A549 (cell line): ENCODE results near the gene TECR. TPM values are rescaled to one million over a fixed set of nuclear protein-coding genes. Genes with fewer than 3 reads are reported as not detected.

ENCODE experiments used
- ATAC-seq, 2 experiments: fragments of 200-7000 bp in 1 of 2; fragments of >200 bp in 1 of 2; cut with Nextera tagmentation in 1 of 2; cut with Tn5 transposase in 1 of 2; 3 replicates each; pipeline versions ENCODE4 v1.8.0 to v1.9.1; 2018 to 2020; ENCODE audit warnings: mild to moderate bottlenecking in 1 of 2, moderate library complexity in 1 of 2
- CTCF ChIA-PET: fragments of 300-600 bp; sonication (Branson Sonifier 250); formaldehyde crosslinking; extraction: SDS; loops from one replicate; lab custom pipeline; 2021; ENCODE audit warnings: antibody characterized with exemption, inconsistent platforms; lab: Yijun Ruan, JAX
- POLR2A ChIA-PET: fragments of 350-600 bp; formaldehyde crosslinking; extraction: SDS; loops from one replicate; lab custom pipeline; 2021; ENCODE audit warnings: antibody characterized with exemption, inconsistent platforms; lab: Yijun Ruan, JAX
- DNase-seq, 2 experiments: peaks; one replicate each; pipeline versions ENCODE4 v3.0.0 to v3.0.0-alpha.2; 2011 to 2016; ENCODE audit warnings: low read depth in 1 of 2, low spot score in 1 of 2
- FAIRE-seq: peaks from 2 replicates; lab custom pipeline; 2011; peaks lifted over from hg19 to GRCh38; lab: Jason Lieb, UNC
- H3K27ac ChIP-seq, 2 experiments: fragments of >200 bp; sonication (Bioruptor Twin); formaldehyde crosslinking; 3 replicates each; pipeline ENCODE4 v1.5.1; 2016 to 2017
- H3K4me1 ChIP-seq: fragments of >200 bp; sonication (Bioruptor Twin); formaldehyde crosslinking; 3 replicates; pipeline ENCODE4 v1.6.1; 2016
- H3K4me2 ChIP-seq: fragments of >200 bp; sonication (Bioruptor Twin); formaldehyde crosslinking; 3 replicates; pipeline ENCODE4 v1.6.1; 2016
- H3K4me3 ChIP-seq: fragments of >200 bp; sonication (Bioruptor Twin); formaldehyde crosslinking; 3 replicates; pipeline ENCODE4 v1.5.1; 2016
- H3K9me3 ChIP-seq: fragments of >200 bp; sonication (Bioruptor Twin); formaldehyde crosslinking; 3 replicates; pipeline ENCODE4 v1.6.1; 2016
- CBX2 ChIP-seq: fragments of 200-600 bp; sonication (generic); IDR thresholded peaks from 2 replicates; pipeline ENCODE4 v1.6.1; 2016; ENCODE audit warnings: low read depth, mild to moderate bottlenecking, borderline replicate concordance
- CBX8 ChIP-seq: fragments of 200-600 bp; sonication (generic); IDR thresholded peaks from 2 replicates; pipeline ENCODE4 v1.6.1; 2016
- CEBPB ChIP-seq, 2 experiments: fragments of >200 bp in 1 of 2; sonication (Bioruptor Twin) in 1 of 2; formaldehyde crosslinking in 1 of 2; IDR thresholded peaks; 2 replicates each; pipeline ENCODE4 v1.6.1; 2012 to 2016
- EP300 ChIP-seq, 2 experiments: fragments of >200 bp; sonication (Bioruptor Twin); formaldehyde crosslinking; IDR thresholded peaks; 2 replicates in 1 of 2; 3 replicates in 1 of 2; pipeline ENCODE4 v1.6.1; 2016 to 2017
- ESRRA ChIP-seq: fragments of 150-350 bp; IDR thresholded peaks from 2 replicates; pipeline ENCODE4 v1.6.1; 2014; ENCODE audit warnings: mild to moderate bottlenecking, low read length, borderline replicate concordance
- FOSB ChIP-seq: fragments of 250-450 bp; sonication (Bioruptor Pico); IDR thresholded peaks from 2 replicates; pipeline ENCODE4 v1.5.0; 2020; ENCODE audit warnings: mild to moderate bottlenecking, moderate library complexity
- FOXS1 ChIP-seq: fragments of 250-450 bp; sonication (Bioruptor Pico); IDR thresholded peaks from 2 replicates; pipeline ENCODE4 v1.5.0; 2020; ENCODE audit warnings: mild to moderate bottlenecking, moderate library complexity
- GATA3 ChIP-seq: IDR thresholded peaks from 2 replicates; pipeline ENCODE4 v1.6.1; 2012; ENCODE audit warnings: borderline replicate concordance
- HDAC2 ChIP-seq: fragments of 200-600 bp; sonication (generic); IDR thresholded peaks from 2 replicates; pipeline ENCODE4 v1.6.1; 2016
- HEYL ChIP-seq: fragments of 250-450 bp; sonication (Bioruptor Pico); IDR thresholded peaks from 2 replicates; pipeline ENCODE4 v1.8.0; 2021; ENCODE audit warnings: mild to moderate bottlenecking, moderate library complexity
- HOXB13 ChIP-seq: fragments of 250-450 bp; sonication (Bioruptor Pico); IDR thresholded peaks from 2 replicates; pipeline ENCODE4 v1.5.0; 2020; ENCODE audit warnings: low read depth, mild to moderate bottlenecking, moderate library complexity
- HOXB5 ChIP-seq: fragments of 250-450 bp; sonication (Bioruptor Pico); IDR thresholded peaks from 2 replicates; pipeline ENCODE4 v1.5.0; 2020; ENCODE audit warnings: mild to moderate bottlenecking, moderate library complexity
- JUN ChIP-seq, 2 experiments: fragments of >200 bp; sonication (Bioruptor Twin); formaldehyde crosslinking; IDR thresholded peaks; 2 replicates in 1 of 2; 3 replicates in 1 of 2; pipeline ENCODE4 v1.6.1; 2016 to 2017
- KDM1A ChIP-seq: fragments of 200-600 bp; sonication (generic); IDR thresholded peaks from 2 replicates; pipeline ENCODE4 v1.6.1; 2016; ENCODE audit warnings: low read depth, mild to moderate bottlenecking
- MAX ChIP-seq: IDR thresholded peaks from 2 replicates; pipeline ENCODE4 v1.6.1; 2012
- MAZ ChIP-seq: fragments of 150-350 bp; IDR thresholded peaks from 2 replicates; pipeline ENCODE4 v1.6.1; 2014; ENCODE audit warnings: antibody characterized with exemption, low read depth, low read length, borderline replicate concordance
- NFE2L2 ChIP-seq: fragments of 150-350 bp; conservative IDR thresholded peaks from 2 replicates; pipeline ENCODE4 v1.6.1; 2014; ENCODE audit warnings: low read length
- NPAS2 ChIP-seq: fragments of 250-450 bp; sonication (Bioruptor Pico); IDR thresholded peaks from 2 replicates; pipeline ENCODE4 v1.8.0; 2022; ENCODE audit warnings: mild to moderate bottlenecking, moderate library complexity, borderline replicate concordance
- PBX3 ChIP-seq: IDR thresholded peaks from 2 replicates; pipeline ENCODE4 v1.6.1; 2012
- RFX5 ChIP-seq: fragments of 450-650 bp; IDR thresholded peaks from 2 replicates; pipeline ENCODE4 v1.7.1; 2014; ENCODE audit warnings: antibody characterized with exemption, mild to moderate bottlenecking, moderate library complexity
- SREBF2 ChIP-seq: fragments of 450-650 bp; IDR thresholded peaks from 2 replicates; pipeline ENCODE4 v1.6.1; 2014; ENCODE audit warnings: mild to moderate bottlenecking, moderate library complexity
- TFCP2L1 ChIP-seq: fragments of 250-450 bp; sonication (Bioruptor Pico); IDR thresholded peaks from 2 replicates; pipeline ENCODE4 v1.5.0; 2021; ENCODE audit warnings: mild to moderate bottlenecking
- USF2 ChIP-seq: fragments of 450-650 bp; IDR thresholded peaks from 2 replicates; pipeline ENCODE4 v1.6.1; 2014; ENCODE audit warnings: antibody characterized with exemption
- ZC3H11A ChIP-seq: fragments of 450-650 bp; IDR thresholded peaks from 2 replicates; pipeline ENCODE4 v1.6.1; 2014; ENCODE audit warnings: antibody characterized with exemption, mild to moderate bottlenecking
- ZFP36 ChIP-seq: fragments of 450-650 bp; IDR thresholded peaks from 2 replicates; pipeline ENCODE4 v1.6.1; 2014; ENCODE audit warnings: borderline replicate concordance; ENCODE audit not compliant: partially characterized antibody
- ZSCAN20 ChIP-seq: fragments of 250-450 bp; sonication (Bioruptor Pico); IDR thresholded peaks from 2 replicates; pipeline ENCODE4 v1.8.0; 2022; ENCODE audit warnings: mild to moderate bottlenecking, moderate library complexity
- WGBS: methylation state at CpG from one replicate; pipeline ENCODE4 v1.1.6; 2017; ENCODE audit errors: missing lambda C conversion rate; 5-methylcytosine and 5-hydroxymethylcytosine counted together
- polyA plus RNA-seq, 4 experiments: library from polyadenylated mRNA; depleted of rRNA in 3 of 4; stranded (reverse); fragments of >200 nt; fragmentation: RNase III in 1 of 4; extraction: RNeasy Plus Mini Kit Qiagen cat#74134 plus additional on column Dnase treatment in 1 of 4; gene quantifications; 2 replicates in 3 of 4; 3 replicates in 1 of 4; pipeline ENCODE4 v1.2.3, GENCODE V29; 2011 to 2017
- TF ChIP-seq, protein P1 (sequence below): fragments of 250-450 bp; sonication (Bioruptor Pico); IDR thresholded peaks from 2 replicates; pipeline ENCODE4 v1.5.0; 2021; ENCODE audit warnings: mild to moderate bottlenecking, moderate library complexity, borderline replicate concordance

Gene TECR
- polyA plus RNA-seq, 2 of the 4 experiments (the other 2 are of a cell fraction), result 87.7 to 139 TPM

- TF ChIP-seq KDM1A, result no peak
- TF ChIP-seq ESRRA, result no peak
Measured at GRCh38 chr19:14599548-14600147, 70.3 kb downstream of the TECR start (continued).

DNA sequence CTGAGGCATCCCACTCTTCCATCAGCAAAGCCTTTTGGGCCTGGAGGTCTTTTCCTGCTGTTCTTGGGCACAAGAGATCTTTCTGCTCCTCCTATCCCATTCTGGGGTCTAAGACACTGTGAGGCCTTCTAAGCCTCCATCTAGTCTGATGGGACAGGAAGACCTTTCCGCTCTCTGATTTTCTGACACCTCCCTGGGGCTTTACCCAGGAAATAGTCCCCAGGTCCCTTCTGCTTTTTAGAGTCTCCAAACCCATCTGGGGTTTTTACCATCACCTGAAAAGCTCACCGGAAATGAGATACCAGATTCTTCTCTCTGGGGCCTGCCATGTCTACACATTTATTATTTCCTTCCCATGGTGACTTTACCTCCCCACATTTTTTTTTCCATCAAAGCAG, 74.6 kb downstream of the TECR start:
- Histone ChIP-seq H3K4me2 (no peak overlapping the region), H3K27ac (no peak overlapping the region), H3K9me3 (no peaks in the 10 kb centered on the region), H3K4me3 (no peak overlapping the region), H3K4me1 (no peaks in the 10 kb centered on the region)
- ATAC-seq (no peak), FAIRE-seq (no peak), DNase-seq (no peak)
- TF ChIP-seq NPAS2 (no peak), FOXS1 (CRISPR knock-in tag) (no peak), HOXB5 (CRISPR knock-in tag) (no peak), NFE2L2 (no peak), MAZ (no peak)
- CTCF ChIA-PET, result interaction anchor here (0.7 kb wide), 1 partner anchor 25 kb away, joined by 6 read pairs; no protein-coding TSS in a partner anchor
- POLR2A ChIA-PET, result no interaction called here
- WGBS, result 67% methylated on average over 2 of the region's 2 CpGs

DNA sequence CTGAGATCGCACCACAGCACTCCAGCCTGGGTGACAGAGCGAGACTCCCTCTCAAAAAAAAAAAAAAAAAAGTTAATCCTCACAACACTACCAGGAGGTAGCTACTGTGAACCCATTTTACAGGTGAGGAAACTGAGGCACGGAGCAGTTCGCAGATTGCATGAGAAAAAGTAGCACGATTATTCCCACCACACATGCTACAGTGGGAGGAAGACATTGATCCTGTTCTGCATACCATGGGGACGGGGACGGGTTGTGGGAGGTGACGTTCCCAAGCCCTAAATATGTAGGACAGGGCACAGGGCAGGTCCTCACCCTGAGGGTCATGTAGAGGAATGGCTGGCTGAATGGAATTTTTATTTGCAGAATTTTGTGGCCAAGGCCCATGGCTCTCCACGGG, 77.2 kb downstream of the TECR start:
- ChIA-PET CTCF (interaction anchor here (0.6 kb wide), 2 partner anchors 33 to 946 kb away, joined by 3 to 4 read pairs; no protein-coding TSS in a partner anchor), POLR2A (no interaction called here)
- FAIRE-seq, result no peak
- TF ChIP-seq JUN (IDR thresholded peaks at IDR 0.05) (no peak), ZSCAN20 (CRISPR knock-in tag) (no peak), HDAC2 (no peak), HOXB13 (CRISPR knock-in tag) (no peak), USF2 (no peak), PBX3 (no peak), MAX (no peak), ZC3H11A (no peak), RFX5 (no peak)
- Histone ChIP-seq H3K27ac (no peak overlapping the region), H3K4me1 (no peaks in the 10 kb centered on the region), H3K4me2 (no peak overlapping the region), H3K9me3 (no peaks in the 10 kb centered on the region), H3K4me3 (no peak overlapping the region)
- WGBS, result 33% methylated on average over 9 of the region's 9 CpGs
- DNase-seq, result no peak
- no peak for ATAC-seq

- TF ChIP-seq EP300 (IDR thresholded peaks at IDR 0.05) (no peak), FOSB (CRISPR knock-in tag) (no peak), ZC3H11A (no peak), ESRRA (no peak), CEBPB (IDR thresholded peaks at IDR 0.05) (no peak), CBX8 (no peak), SREBF2 (no peak), PBX3 (no peak), ZFP36 (no peak), KDM1A (no peak), TFCP2L1 (CRISPR knock-in tag) (no peak), JUN (IDR thresholded peaks at IDR 0.05) (no peak), HDAC2 (no peak), HEYL (CRISPR knock-in tag) (no peak), GATA3 (no peak), ZSCAN20 (CRISPR knock-in tag) (no peak), CBX2 (no peak), USF2 (no peak)
- TF ChIP-seq, protein P1, sequence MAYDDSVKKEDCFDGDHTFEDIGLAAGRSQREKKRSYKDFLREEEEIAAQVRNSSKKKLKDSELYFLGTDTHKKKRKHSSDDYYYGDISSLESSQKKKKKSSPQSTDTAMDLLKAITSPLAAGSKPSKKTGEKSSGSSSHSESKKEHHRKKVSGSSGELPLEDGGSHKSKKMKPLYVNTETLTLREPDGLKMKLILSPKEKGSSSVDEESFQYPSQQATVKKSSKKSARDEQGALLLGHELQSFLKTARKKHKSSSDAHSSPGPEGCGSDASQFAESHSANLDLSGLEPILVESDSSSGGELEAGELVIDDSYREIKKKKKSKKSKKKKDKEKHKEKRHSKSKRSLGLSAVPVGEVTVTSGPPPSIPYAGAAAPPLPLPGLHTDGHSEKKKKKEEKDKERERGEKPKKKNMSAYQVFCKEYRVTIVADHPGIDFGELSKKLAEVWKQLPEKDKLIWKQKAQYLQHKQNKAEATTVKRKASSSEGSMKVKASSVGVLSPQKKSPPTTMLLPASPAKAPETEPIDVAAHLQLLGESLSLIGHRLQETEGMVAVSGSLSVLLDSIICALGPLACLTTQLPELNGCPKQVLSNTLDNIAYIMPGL (CRISPR knock-in tag), result no peak
- Histone ChIP-seq H3K4me3 (no peak overlapping the region), H3K4me2 (no peak overlapping the region), H3K27ac (no peak overlapping the region), H3K9me3 (no peaks in the 10 kb centered on the region), H3K4me1 (no peaks in the 10 kb centered on the region)
- ChIA-PET POLR2A (no interaction called here), CTCF (no interaction called here)
- 30% methylated on average over 4 of the region's 4 CpGs for WGBS
- no peak for DNase-seq
- FAIRE-seq, result no peak
- ATAC-seq, result no peak
Measured at GRCh38 chr19:14611051-14611450, 81.7 kb downstream of the TECR start.
